HG03354 (cell line): ENCODE data around the gene PLCB3.

Experiments
- ATAC-seq: cut with Tn5 transposase; IDR thresholded peaks from one replicate; pipeline ENCODE4 v1.9.1; 2021; ENCODE audit warnings: mild to moderate bottlenecking; ENCODE audit not compliant: unreplicated experiment, poor library complexity, severe bottlenecking

PLCB3 gene

DNA sequence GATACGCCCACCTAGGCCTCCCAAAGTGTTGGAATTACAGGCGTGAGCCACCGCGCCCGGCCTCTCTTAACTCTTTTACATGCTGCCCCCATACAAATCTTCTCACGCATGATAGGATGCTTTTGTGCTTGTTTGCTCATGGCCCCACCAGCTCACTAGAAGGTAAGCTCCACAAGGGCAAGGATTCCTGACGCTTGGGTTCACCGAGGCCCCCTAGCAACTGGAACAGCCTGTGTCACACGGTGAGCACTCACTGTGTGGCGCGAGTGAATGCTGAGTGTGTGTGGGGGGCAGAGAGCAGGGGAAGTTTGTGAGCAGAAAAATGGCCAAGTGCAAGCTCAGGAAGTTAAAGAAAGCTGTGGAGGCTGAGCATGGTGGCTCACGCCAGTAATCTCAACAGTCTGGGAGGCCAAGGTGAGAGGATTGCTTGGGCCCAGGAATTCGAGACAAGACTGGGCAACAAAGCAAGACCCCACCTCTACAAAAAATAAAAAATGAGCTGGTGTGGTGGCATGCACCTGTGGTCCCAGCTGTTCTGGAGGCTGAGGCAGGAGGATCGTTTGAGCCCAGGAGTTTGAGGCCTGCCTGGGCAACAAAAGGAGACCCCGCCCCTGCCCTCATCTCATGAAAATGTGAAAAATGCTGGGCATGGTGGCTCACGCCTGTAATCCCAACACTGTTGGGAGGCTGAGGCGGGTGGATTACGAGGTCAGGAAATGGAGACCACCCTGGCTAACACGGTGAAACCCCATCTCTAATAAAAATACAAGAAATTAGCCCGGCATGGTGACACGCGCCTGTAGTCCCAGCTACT is 30.8 kb downstream of the PLCB3 start:
- ATAC-seq, result no peak

DNA sequence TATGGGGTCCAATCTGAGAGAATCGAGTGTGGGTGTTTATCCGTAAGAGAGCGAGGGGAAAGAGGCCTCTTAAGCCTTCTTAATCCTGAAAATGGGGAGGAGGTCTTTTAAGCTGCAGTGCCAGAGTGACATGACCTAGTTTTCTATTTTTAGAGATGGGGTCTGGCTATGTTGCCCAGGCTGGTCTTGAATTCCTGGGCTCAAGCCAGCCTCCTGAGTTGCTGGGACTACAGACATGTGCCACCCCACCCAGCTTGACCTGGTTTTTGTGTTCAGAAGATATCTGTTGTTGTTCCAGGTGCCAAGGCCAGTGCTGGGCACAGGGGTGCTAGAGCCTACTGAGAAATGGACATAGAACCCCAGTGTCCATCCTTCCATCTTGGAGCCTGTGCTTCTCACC is 31.8 kb downstream of the PLCB3 start:
- ATAC-seq, result no peak

GRCh38 chr11:64284048-64284961 is 33.0 kb downstream of the PLCB3 start, which contains the start of gene BAD:
BAD (minus strand) TSS chr11:64284665; CDS start chr11:64284368, 297 bp downstream.
- ATAC-seq, result peak; percentile 74

GRCh38 chr11:64284962-64285884 is 33.9 kb downstream of the PLCB3 start, which contains the start of gene GPR137:
GPR137 (plus strand) TSS chr11:64285848; CDS start chr11:64286525, 677 bp downstream.
- peak; percentile 62 for ATAC-seq

DNA sequence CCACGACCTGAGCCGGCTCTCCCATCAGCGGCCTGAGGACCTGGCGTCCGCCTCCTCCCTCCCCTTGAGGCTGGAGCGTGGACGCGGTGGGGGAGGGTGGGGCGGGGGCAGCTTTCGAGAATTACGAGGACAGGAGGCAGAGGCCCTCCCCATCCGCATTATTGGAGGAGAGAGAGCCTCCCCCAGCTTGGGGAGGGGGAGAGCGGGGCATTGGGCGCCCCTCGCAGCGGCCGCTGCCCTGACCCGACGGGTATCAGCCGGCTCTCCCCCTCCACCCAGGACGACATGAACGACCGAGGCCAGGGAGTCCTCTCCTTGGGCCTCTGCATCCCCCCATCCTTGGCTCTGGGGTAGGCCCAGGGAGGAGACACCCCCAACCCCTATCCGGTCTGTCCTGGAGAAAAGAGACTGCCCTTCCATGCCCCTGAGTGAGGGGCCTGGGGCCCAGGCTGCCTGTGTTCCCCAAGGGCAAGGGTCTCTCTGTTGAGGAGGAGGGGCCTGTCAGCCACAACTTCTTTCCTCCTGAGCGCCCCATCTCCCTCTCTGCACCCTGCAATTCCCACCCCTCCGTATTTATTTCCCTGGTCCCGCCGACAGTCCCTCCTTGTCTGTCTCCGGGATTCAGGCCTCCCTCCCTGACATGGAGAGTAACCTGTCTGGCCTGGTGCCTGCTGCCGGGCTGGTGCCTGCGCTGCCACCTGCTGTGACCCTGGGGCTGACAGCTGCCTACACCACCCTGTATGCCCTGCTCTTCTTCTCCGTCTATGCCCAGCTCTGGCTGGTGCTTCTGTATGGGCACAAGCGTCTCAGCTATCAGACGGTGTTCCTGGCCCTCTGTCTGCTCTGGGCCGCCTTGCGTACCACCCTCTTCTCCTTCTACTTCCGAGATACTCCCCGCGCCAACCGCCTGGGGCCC is 34.8 kb downstream of the PLCB3 start:
- ATAC-seq, result no peak

DNA sequence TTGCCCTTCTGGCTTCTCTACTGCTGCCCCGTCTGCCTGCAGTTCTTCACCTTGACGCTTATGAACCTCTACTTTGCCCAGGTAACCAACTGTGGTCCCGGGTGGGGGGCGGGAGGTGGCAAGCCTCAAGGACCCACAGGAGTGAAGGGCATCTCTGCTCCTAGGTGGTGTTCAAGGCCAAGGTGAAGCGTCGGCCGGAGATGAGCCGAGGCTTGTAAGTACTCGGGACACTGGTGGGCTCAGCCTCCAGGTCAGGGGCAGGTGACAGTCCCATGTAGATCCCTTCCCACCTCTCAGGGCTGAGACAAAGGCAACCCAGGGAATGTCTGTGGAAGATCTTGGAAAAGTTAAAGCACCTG is 35.5 kb downstream of the PLCB3 start:
- no peak for ATAC-seq

DNA sequence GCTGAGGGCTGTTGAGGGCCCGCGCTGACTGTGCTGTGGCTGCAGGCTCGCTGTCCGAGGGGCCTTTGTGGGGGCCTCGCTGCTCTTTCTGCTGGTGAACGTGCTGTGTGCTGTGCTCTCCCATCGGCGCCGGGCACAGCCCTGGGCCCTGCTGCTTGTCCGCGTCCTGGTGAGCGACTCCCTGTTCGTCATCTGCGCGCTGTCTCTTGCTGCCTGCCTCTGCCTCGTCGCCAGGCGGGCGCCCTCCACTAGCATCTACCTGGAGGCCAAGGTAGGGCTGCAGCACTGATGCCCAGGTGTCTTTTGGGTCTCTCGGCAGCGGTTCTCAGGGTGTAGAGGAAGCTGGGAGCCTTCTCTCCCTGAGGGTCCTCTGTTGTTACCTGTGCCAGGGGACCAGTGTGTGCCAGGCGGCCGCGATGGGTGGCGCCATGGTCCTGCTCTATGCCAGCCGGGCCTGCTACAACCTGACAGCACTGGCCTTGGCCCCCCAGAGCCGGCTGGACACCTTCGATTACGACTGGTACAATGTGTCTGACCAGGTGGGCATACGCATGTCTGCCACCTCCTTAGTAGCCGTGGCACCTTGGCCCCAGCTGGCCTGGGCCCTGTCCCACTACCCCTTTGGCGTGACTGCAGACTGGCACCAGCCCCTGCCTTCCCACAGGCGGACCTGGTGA is 36.5 kb downstream of the PLCB3 start:
- ATAC-seq, result no peak

- no peak for ATAC-seq
Measured at GRCh38 chr11:64288353-64288750, 37.0 kb downstream of the PLCB3 start.

DNA sequence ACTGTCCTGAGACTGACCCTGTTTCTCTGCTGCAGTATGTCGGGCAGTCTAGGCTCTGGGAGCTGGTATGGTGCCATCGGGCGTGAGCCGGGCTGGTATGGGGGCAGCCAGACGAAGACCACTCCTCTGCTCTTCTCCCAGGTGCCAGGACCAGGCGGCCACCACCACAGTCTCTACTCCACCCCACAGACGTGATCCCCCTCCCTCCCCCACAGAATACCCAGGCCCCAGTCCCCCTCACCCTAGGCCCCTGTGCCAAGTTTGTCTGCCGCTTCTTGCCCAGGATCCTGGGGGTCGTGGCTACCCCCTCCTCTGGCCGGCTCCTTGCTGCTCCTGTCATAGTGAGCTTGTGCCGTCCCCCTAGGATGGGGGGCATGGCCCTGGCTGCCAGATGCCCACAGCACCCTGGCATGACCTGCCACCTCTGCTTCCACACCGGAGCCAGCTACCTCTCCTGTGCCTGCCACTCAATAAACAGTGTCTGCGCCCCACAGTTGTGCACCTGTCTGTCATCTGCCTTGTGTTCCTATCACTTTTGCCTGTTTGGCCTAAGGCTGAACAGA is 37.8 kb downstream of the PLCB3 start:
- no peak for ATAC-seq

DNA sequence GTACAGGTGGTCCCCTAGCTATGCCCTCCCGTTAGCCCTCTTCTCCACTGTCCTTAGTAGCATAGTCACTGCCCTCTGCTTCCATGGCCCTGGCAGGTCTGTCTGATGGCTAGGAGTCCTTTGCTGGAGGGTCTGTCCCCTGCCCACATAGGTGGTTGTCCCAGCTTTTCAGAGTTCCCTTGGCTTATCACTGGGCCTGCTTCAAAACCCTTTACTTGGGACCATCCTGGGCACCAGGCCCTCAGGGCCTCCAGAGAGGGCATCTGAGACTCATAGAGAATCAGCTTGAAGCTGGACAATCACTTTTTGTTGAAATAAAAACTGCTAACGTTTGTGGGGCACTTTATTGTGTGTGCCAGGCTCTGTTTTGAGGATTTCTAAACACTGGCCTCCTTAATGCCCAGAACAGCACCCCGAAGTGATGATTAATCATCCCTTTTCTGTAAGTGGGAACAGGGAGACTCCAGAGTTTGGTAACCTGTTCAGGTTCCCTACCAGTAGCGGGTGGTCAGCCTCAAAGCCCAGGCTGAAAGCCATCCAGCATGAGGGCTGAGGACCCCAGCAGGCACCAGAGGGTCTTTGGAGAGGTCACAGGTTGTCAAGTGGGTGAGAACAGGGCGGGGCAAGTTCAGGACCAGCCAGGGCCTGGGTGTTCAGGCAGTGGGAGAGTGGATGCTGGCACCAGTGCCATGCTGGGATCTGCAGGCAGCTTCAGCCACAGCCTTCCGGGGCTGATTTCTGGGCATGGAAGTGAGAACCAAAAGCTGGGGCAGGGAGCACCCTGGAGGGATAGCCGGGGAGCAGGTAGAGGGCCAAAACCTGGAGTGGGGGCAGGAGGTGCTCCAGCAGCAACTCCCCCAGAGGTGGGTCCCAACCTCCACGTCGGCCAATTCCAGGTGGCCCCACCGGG is 39.3 kb downstream of the PLCB3 start:
- ATAC-seq, result no peak

DNA sequence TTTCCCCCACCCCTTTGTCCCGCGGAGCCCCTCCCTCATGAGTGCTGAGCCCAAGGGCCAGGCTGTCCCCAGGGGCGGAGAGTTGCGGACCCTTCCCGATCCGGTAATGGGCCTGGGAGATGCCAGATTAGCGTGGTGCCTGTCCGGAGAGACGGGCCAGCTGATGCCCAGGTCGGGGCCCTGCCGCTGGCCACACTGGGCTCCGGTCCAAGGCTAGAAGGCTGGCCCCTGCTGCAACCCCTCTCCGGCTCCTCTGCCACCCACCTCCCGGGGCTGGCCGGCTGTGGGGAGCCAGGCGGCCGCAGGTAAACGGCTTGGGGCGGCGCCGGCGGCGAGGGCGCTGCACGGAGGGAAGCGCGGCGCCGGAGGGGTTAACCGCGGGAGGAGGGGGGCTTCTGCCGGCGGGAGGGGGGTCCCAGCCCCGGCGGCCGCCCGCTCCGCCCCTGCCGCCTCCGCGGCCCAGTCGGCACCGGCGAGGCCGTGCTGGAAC is 40.0 kb downstream of the PLCB3 start, which contains the start of gene KCNK4:
Gene KCNK4 (plus strand): TSS at position 41 of the 490 bp plus-strand sequence. CDS start 1,717 bp downstream, outside the sequence.
- no peak for ATAC-seq

GRCh38 chr11:64291752-64292459 is 40.6 kb downstream of the PLCB3 start:
- no peak for ATAC-seq

DNA sequence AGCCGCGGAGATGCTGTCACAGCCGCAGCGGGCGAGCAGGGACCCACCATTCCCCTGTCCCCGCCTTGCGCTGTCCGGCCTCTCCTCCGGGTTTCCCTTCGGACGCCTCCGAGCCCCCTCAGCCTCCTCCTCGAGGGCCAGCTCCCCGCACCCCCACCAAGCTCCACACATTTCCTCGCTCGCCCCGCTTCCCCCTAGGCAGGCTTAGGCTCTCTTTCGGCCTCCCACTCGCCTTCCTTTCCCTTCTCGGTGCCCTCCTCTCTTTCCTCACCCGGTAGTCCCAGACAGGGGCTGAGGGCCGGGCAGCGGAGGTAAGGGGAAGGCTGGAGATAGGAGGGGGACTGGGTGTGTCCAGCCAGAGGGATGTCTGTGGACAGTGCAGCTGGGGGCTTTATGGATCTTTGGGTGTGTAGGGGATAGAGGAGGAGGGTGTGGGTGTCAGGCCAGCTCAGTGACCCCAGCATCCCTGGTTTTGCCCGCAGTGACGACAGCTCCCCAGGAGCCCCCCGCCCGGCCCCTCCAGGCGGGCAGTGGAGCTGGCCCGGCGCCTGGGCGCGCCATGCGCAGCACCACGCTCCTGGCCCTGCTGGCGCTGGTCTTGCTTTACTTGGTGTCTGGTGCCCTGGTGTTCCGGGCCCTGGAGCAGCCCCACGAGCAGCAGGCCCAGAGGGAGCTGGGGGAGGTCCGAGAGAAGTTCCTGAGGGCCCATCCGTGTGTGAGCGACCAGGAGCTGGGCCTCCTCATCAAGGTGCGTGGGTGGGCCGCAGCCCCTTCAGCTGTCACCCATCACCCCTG is 41.3 kb downstream of the PLCB3 start:
- ATAC-seq, result no peak

- no peak for ATAC-seq
Measured at GRCh38 chr11:64294774-64295173, 43.4 kb downstream of the PLCB3 start.

GRCh38 chr11:64295760-64296159 is 44.4 kb downstream of the PLCB3 start:
- ATAC-seq, result no peak
